ENCODE results near the gene ARMC9. TPM values are rescaled to one million over a fixed set of nuclear protein-coding genes. Genes with fewer than 3 reads are reported as not detected.

Gene ARMC9
- total RNA-seq, 1 donor from 2014 or later: 8.4 TPM

DNA sequence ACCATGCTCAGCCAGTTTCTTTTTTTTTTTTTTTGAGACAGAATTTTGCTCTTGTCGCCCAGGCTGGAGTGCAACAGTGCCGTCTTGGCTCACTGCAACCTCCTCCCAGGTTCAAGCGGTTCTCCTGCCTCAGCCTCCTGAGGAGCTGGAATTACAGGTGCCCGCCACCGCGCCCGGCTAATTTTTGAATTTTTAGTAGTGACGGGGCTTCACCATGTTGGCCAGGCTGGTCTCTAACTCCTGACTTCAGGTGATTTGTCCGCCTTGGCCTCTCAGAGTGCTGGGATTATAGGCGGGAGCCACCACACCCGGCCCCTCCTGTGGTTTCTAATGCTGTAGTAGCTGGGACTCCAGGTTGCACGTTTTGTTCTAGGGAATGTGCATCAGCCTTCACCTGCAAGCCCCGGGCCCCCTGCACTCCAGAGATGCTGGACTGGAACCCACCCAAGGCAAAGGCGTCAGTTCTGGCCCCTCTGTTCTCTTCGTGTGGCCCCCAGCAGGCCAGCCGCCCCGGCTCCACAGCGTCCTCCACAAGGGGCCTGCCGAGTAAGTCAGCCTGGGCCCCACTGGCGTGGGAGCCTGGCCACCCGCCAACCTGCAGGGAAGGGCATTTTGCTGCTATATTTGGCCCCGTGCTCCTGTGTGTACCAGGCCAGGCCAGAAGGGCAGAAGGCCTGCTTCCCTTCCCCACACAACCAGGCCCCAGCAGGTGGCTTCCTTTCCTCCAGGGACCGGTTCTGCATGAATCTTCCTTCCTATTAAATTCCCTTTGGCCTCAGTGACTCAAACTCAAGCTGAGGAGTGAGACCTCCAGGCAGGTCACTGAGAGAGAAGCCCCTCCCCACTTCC, 171.4 kb downstream of the ARMC9 start:
- Histone ChIP-seq H3K36me3 (ENCODE audit: control insufficient read depth, insufficient read depth, low read length) (no peaks in the 10 kb centered on the region), H3K27me3 (ENCODE audit: control insufficient read depth, insufficient read depth, low read length) (no peaks in the 10 kb centered on the region), H3K4me3 (ENCODE audit: low read depth, low read length) (no peak overlapping the region)
- FAIRE-seq: no peak
- TF ChIP-seq, protein P1, sequence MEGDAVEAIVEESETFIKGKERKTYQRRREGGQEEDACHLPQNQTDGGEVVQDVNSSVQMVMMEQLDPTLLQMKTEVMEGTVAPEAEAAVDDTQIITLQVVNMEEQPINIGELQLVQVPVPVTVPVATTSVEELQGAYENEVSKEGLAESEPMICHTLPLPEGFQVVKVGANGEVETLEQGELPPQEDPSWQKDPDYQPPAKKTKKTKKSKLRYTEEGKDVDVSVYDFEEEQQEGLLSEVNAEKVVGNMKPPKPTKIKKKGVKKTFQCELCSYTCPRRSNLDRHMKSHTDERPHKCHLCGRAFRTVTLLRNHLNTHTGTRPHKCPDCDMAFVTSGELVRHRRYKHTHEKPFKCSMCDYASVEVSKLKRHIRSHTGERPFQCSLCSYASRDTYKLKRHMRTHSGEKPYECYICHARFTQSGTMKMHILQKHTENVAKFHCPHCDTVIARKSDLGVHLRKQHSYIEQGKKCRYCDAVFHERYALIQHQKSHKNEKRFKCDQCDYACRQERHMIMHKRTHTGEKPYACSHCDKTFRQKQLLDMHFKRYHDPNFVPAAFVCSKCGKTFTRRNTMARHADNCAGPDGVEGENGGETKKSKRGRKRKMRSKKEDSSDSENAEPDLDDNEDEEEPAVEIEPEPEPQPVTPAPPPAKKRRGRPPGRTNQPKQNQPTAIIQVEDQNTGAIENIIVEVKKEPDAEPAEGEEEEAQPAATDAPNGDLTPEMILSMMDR (IDR thresholded peaks at IDR 0.05; ENCODE audit: insufficient read depth, low read length, severe bottlenecking): no peak
- DNase-seq (ENCODE audit: low read depth): no peak

DNA sequence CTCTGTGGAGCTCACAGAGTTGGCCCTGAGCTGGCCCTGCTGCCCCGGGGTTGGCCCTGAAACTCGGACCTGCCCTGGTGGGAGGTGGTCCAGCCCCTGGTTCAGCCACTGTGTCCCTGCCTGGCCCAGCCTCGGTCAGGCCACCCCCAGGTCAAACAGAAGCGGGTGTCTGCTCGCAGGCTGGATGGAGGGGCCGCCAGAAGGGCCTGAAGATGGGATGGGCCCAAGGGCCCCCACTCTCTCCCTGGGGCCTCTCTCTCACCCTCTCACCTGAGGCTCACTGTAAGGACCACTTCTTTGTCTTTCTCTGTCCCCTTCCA, 172.0 kb downstream of the ARMC9 start:
- no peaks in the 10 kb centered on the region for H3K36me3 ChIP-seq (ENCODE audit: control insufficient read depth, insufficient read depth, low read length)
- FAIRE-seq: no peak
- no peak for DNase-seq (ENCODE audit: low read depth)
- TF ChIP-seq, protein P1 (IDR thresholded peaks at IDR 0.05; ENCODE audit: insufficient read depth, low read length, severe bottlenecking): no peak
- no peak overlapping the region for H3K4me3 ChIP-seq (ENCODE audit: low read depth, low read length)
- H3K27me3 ChIP-seq (ENCODE audit: control insufficient read depth, insufficient read depth, low read length): no peaks in the 10 kb centered on the region

DNA sequence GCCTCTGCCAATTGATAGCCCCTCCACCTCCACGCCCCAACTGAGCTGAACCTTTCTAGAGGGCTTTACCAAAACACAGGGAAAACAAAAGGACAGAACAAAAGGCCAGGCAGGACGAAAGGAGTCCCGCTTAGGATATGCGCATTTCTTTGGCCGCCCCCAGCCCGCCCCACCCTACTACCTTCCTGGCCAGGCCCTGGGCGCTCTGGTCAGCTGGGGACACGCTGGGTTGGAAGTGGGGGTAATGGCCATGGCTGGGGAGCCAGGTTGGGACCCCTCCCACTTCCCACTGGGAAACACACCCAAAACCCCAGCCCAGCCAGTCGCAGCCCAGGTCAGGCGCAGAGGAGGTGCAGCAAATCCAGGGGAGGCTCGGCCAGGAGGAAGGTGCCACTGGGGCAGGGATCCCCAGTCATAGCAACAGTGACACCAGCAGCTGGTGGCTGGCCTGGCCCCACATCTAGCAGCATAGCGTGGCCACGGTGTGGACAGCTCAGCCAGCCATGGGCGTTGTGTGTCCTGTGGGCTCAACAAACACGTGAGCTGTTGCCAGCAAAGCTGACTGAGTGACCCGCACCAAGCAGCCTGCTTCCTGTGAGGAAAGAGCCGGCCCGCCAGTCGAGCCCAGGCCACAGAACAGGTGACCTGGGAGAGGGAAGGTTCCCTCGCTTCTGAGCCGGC, 172.5 kb downstream of the ARMC9 start:
- TF ChIP-seq, protein P1 (IDR thresholded peaks at IDR 0.05; ENCODE audit: insufficient read depth, low read length, severe bottlenecking): no peak
- DNase-seq (ENCODE audit: low read depth): no peak
- no peak for FAIRE-seq
- H3K27me3 ChIP-seq (ENCODE audit: control insufficient read depth, insufficient read depth, low read length): no peaks in the 10 kb centered on the region
- H3K36me3 ChIP-seq (ENCODE audit: control insufficient read depth, insufficient read depth, low read length): no peaks in the 10 kb centered on the region
- H3K4me3 ChIP-seq (ENCODE audit: low read depth, low read length): no peak overlapping the region

DNA sequence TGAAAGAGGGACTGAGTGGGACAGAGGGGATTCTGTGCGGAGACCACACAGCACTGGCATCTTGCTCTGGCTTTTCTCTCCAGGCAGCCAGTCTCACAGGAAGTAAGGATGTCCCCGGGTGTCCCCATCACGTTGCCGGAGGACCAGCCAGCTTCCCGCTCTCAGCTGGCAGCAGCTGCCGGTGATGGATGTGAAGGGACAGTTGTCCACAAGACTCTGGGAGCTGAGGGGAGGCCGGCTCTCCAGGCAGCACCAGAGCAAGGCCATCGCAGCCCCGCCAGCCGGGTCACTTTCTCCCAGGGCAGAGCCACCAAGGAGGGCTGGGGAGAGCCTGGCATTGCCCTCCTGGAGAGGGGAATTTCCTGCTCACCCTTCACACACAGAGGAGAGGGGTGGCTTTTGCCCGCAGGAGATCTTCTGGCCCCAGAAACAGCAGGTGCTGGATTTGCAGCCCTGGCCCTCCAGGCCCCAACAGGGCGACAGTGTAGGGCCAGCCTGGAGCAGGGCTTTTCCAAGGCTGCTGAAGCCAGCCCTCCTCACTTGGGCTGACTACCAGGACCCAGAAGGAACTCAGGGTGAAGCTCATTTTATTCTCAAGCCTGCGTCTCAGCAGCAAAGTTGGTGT, 173.1 kb downstream of the ARMC9 start:
- TF ChIP-seq, protein P1 (IDR thresholded peaks at IDR 0.05; ENCODE audit: insufficient read depth, low read length, severe bottlenecking): no peak
- FAIRE-seq (no peak), DNase-seq (ENCODE audit: low read depth) (no peak)
- H3K27me3 ChIP-seq (ENCODE audit: control insufficient read depth, insufficient read depth, low read length): no peaks in the 10 kb centered on the region
- H3K36me3 ChIP-seq (ENCODE audit: control insufficient read depth, insufficient read depth, low read length): no peaks in the 10 kb centered on the region
- H3K4me3 ChIP-seq (ENCODE audit: low read depth, low read length): no peak overlapping the region

DNA sequence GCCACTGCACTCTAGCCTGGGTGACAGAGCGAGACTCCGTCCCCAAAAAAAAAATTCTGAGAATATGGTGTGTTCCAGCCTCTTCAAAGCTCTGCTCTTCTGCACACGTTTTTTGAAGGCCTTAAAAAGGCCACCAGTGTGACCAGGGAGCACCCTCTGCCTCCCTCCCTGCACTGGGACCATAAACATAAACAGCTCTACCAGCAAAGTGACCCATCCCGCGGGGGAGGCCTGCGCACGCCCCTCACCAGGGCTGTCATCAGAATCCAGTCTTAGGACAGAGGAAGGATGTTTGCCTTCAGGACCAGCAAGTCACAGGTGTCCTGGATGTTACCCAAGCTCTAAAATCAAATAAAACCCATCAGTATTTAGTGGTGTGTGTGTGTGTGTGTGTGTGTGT, 173.9 kb downstream of the ARMC9 start:
- H3K27me3 ChIP-seq (ENCODE audit: control insufficient read depth, insufficient read depth, low read length): no peaks in the 10 kb centered on the region
- FAIRE-seq (no peak), DNase-seq (ENCODE audit: low read depth) (no peak)
- TF ChIP-seq, protein P1 (IDR thresholded peaks at IDR 0.05; ENCODE audit: insufficient read depth, low read length, severe bottlenecking): no peak
- H3K36me3 ChIP-seq (ENCODE audit: control insufficient read depth, insufficient read depth, low read length): no peaks in the 10 kb centered on the region
- no peak overlapping the region for H3K4me3 ChIP-seq (ENCODE audit: low read depth, low read length)
